Daoy (cell line): ENCODE data around the gene ZNF30. TPM values are rescaled to one million over a fixed set of nuclear protein-coding genes. Genes with fewer than 3 reads are reported as not detected.
"Not testable (repeated sequence)": the region's sequence is repeated elsewhere in the genome, so short reads cannot be mapped to it uniquely, and the experiment has no call there.

ENCODE experiments used
- DNase-seq: peaks from one replicate; pipeline ENCODE4 v3.0.0-alpha.2; 2015; ENCODE audit warnings: low read depth
- total RNA-seq: library from RNA; depleted of rRNA; stranded (reverse); fragments of >200 nt; shearing (Covaris generic); gene quantifications from 2 replicates; pipeline ENCODE4 v1.2.3, GENCODE V29; 2014; rRNA removed

Gene ZNF30
- total RNA-seq, 1 experiment from 2014 or later: 2.9 TPM

DNA sequence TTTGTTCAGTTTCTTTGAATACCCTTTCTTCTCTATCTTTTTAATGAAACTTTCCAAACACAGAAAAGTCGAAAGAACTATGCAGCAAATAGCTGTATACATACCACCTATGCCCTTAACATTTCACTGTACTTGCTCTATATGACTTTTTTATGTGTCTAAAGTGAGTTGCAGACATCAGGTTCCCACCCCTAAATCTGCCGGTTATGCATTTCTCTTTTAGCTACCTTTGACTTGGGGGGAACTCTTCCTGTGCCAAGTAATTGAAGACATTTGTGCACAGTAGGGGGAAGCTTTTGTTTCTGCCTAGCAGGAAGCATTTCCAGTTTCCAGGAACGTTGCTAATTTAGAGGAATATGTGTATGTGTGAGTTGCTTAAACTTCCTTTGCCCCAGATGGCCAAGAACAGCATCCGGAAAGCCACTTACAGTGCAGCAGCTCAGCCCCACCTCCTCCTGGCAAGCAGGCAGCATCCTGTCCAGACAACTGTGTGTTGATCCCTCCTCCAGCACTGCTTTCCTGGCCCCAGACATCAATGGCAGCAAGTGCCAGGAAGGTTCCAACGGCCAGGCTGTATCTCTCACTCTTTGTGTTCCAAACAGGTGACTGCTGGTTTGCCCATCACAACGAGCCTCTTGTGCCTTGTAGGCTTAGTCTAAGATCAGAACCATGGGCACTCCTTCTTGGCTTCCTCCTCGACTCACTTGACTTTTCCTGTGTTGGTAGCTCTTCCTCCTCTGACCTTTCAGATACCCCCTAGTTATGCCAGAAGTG, 58.7 kb downstream of the ZNF30 start:
- DNase-seq: no peak

DNA sequence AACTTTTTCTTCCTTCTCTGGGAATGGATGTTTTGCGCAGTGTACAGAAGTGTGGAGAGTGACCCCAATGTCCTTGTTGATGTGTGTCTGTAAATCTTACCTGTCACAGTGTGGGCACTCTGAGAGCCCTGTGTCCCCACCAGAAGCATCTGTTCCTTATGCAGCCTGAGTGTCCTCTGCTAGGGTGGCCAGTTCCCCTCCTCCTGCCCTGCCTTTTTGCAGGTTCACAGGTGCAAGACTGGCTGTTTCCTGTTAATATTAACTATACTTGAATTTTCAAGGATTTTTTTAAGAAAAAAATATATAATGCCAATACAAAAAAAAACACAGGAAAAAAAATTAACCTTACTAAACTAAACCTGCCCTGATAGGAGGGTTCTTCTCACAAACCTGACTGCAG, 61.4 kb downstream of the ZNF30 start:
- DNase-seq: no peak

DNA sequence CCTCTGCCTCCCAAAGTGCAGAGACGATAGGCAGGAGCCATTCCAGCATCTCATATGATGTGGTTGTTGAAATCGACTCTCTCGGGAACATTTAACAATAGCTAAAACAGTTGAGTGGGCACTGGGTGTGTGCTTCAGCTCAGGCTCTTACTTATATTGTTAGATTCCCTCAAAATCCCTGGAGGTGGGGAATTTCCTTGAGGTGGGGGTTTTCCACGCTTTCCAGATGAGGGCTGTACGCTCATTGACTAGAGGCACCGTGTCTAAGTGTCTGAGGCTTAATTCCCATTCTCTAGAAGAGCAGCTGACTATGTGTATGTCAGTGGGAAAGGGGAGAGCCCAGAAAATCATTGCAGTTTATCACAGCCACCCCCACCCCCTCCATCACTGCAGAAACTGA, 62.6 kb downstream of the ZNF30 start:
- no peak for DNase-seq

DNA sequence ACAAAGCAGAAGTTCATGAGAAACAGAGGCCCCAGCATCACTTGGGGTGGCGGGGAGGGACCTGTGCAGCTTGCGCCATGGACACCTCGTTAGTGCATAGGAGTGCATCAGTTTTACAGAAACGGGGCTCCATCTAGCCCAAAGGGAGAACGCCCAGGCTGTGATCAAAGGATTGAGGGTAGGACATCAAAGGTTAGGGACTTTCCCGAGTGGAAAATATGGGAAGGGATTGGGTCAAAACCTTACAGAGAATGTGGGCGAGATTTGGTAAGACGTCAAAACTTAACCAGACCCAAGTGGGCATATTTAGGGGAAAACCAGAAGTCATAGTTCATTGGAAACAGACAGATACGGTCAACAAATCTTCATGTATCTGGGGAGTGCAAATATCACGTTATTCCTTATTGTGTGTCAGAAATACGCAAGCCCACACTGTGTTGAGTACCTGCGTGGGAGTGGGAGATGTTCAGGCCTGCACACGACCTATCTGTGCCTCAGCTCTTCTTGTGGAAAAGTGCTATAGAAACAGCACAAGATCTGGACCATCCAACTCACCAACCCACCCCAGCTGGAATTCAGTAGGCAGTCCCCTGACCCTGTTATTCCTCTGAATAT, 64.0 kb downstream of the ZNF30 start:
- no peak for DNase-seq

DNA sequence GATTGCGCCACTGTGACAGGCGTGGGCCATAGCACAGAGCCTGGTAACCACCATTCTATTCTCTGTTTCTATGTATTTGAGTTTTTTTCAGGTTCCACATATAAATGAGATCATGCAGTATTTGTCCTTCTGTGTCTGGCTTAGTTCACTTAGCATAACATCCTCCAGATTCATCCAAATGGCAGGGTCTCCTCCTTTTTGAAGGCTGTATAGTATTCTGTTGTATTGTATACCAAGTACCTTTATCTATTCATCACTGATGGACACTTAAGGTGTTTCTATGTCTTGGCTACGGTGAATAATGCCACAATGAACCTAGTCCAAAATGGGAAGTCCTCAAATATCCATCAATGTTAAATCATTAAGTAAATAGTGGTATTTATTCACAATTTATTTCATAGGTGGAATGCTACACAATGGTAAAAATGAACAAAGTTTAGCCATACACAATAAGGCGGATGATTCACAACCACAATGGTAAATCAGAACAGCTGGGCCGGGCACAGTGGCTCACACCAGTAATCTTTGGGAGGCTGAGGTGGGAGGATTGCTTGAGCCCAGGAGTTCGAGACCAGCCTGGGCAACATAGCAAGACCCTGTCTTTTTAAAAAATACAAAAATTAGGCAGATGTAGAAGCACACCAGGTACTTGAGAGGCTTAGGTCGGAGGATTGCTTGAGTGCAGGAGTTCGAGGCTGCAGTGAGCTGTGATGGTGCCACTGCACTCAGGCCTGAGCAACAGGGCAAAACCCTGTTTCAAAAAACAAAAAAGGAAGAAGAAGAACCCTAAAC, 65.0 kb downstream of the ZNF30 start:
- DNase-seq: no peak

DNA sequence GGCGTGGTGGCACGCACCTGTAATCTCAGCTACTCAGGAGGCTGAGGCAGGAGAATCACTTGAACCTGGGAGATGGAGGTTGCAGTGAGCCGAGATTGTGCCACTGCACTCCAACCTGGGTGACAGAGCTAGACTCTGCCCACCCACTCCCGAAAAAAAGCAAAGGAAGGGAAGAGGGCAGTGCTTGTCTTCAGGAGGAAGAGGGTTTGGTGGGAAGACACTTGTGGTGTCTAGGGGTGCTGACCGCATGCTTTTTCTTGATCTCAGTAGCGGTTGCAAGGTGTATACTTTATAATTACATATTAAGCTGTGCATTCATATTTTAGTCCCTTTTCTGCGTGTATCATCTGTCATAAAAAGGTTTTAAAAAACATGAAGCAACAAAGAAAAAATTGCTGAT, 65.9 kb downstream of the ZNF30 start:
- not testable (repeated sequence) for DNase-seq

DNA sequence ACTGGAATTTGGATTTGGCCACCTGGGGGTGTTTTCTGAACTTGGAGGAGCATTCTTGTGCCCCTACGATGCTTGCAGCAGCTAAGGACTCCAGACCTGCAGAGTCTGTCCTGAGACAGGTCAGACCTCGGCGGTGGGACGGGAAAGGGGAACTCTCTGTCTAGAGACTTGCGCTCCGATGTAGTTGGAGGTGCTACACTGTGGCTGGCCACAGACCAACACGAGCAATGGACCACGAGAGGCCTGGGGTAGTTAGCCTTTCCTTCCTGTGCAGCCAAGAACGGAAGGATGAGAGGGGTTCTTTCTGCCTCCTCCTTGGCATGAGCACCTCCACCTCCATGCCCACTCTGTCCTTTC, 67.6 kb downstream of the ZNF30 start:
- no peak for DNase-seq

Other genes with a start within 250 kb of the ZNF30 start
- gene SCGB2B2, start 249.7 kb upstream of the ZNF30 start, total RNA-seq: not detected in 2 replicates
- 12.2 and 22.9 TPM in 2 replicates for gene ZNF302, start 249.2 kb upstream of the ZNF30 start, total RNA-seq
- gene ZNF181, start 192.7 kb upstream of the ZNF30 start, total RNA-seq: 12.6 and 40.2 TPM in 2 replicates
- gene ZNF599, start 153.7 kb upstream of the ZNF30 start, total RNA-seq: 3.8 and 7.5 TPM in 2 replicates
- gene ZNF792, start 37.3 kb downstream of the ZNF30 start, total RNA-seq: 1.8 and 1.9 TPM in 2 replicates
- 11.6 and 14.1 TPM in 2 replicates for gene GRAMD1A, start 73.4 kb downstream of the ZNF30 start, total RNA-seq
- 2.9 and 6.6 TPM in 2 replicates for gene SCN1B, start 103.6 kb downstream of the ZNF30 start, total RNA-seq
- gene HPN, start 114.8 kb downstream of the ZNF30 start, total RNA-seq: not detected in 2 replicates
- gene FXYD3, start 188.9 kb downstream of the ZNF30 start, total RNA-seq: not detected in 2 replicates
- gene LGI4, start 208.2 kb downstream of the ZNF30 start, total RNA-seq: not detected in 2 replicates
- gene FXYD1, start 211.9 kb downstream of the ZNF30 start, total RNA-seq: not detected in 2 replicates
- 0.29 TPM in 1 of 2 replicates, not detected in the other for gene FXYD7, start 216.4 kb downstream of the ZNF30 start, total RNA-seq
- 52.2 and 62.1 TPM in 2 replicates for gene FXYD5, start 227.8 kb downstream of the ZNF30 start, total RNA-seq